NCI-H1694 (cell line): ENCODE data around the gene CEMP1.

Experiments
- DNase-seq: peaks from one replicate; lab custom pipeline; 2025; lab: John Stamatoyannopoulos, UW

CEMP1 gene

GRCh38 chr16:2483939-2484897 lies 47.0 kb downstream of the CEMP1 start:
- no peak for DNase-seq

- DNase-seq: no peak
Observed at GRCh38 chr16:2482708-2483534, 48.3 kb downstream of the CEMP1 start.

GRCh38 chr16:2482249-2482648 lies 49.0 kb downstream of the CEMP1 start:
- no peak for DNase-seq

GRCh38 chr16:2481676-2482075 lies 49.5 kb downstream of the CEMP1 start:
- no peak for DNase-seq

- no peak for DNase-seq
Observed at GRCh38 chr16:2480948-2481347, 50.3 kb downstream of the CEMP1 start.
